Measurements from ENCODE around the gene PAOX. TPM values are rescaled to one million over a fixed set of nuclear protein-coding genes. Genes with fewer than 3 reads are reported as not detected.

PAOX gene
- total RNA-seq, 1 experiment from 2014 or later, result 1.2 TPM

DNA sequence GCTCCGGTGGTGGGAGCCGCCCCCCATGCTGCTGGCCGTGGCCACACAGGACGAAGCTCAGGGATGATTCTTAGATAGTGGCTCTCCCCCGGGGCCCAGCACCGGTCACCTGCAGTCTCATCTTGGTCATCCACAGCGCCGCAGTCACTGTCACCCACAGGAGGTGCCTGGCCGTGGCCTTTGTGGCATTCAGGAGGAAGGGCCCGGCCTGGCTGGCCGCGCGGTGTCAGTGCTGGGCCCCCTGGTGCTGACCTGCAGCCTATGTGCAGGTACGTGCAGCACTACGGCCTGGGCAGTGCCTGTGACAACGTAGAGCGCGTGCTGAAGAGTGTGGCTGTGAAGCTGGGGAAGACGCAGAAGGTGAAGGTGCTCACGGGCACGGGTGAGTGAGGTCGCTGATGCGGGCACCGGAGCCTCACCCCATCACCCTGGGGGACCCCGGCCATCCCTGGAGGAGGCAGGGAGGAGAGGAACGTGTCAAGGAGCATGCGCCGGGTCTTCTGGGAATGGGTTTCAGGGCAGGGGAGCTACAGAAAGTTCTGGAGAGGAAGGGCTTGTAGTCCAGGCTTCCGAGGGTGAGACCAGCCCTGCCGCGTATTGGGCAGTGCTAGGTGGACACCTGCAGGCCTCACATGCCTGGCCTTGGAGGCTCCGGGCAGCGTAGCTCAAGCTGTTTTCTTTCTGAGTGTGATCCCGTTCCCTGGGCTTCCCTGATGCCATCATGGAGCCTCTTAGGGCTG lies 40.3 kb downstream of the PAOX start:
- BruUV-seq (replicated peaks), result no TSS peak
- peaks cover 50% of the 10 kb centered on the region for H3K36me3 Mint-ChIP-seq (ENCODE audit: insufficient read depth, unreplicated experiment)
- DNase-seq (ENCODE audit: unreplicated experiment), result no peak
- H3K27ac Mint-ChIP-seq (ENCODE audit: low read depth, unreplicated experiment), result no peak overlapping the region
- no peaks in the 10 kb centered on the region for H3K27me3 Mint-ChIP-seq (ENCODE audit: insufficient read depth, unreplicated experiment)
- ChIA-PET CTCF (no interaction called here), POLR2A (no interaction called here)
- no peak overlapping the region for H3K4me3 Mint-ChIP-seq (ENCODE audit: unreplicated experiment)
- intact Hi-C loops (cut with micrococcal nuclease), result no loop called here
- TF ChIP-seq, protein P1, sequence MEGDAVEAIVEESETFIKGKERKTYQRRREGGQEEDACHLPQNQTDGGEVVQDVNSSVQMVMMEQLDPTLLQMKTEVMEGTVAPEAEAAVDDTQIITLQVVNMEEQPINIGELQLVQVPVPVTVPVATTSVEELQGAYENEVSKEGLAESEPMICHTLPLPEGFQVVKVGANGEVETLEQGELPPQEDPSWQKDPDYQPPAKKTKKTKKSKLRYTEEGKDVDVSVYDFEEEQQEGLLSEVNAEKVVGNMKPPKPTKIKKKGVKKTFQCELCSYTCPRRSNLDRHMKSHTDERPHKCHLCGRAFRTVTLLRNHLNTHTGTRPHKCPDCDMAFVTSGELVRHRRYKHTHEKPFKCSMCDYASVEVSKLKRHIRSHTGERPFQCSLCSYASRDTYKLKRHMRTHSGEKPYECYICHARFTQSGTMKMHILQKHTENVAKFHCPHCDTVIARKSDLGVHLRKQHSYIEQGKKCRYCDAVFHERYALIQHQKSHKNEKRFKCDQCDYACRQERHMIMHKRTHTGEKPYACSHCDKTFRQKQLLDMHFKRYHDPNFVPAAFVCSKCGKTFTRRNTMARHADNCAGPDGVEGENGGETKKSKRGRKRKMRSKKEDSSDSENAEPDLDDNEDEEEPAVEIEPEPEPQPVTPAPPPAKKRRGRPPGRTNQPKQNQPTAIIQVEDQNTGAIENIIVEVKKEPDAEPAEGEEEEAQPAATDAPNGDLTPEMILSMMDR (IDR thresholded peaks at IDR 0.05; ENCODE audit: unreplicated experiment), result no peak
- H3K4me1 Mint-ChIP-seq (ENCODE audit: insufficient read depth, unreplicated experiment), result no peaks in the 10 kb centered on the region
- H3K9me3 Mint-ChIP-seq (ENCODE audit: unreplicated experiment), result no peaks in the 10 kb centered on the region

DNA sequence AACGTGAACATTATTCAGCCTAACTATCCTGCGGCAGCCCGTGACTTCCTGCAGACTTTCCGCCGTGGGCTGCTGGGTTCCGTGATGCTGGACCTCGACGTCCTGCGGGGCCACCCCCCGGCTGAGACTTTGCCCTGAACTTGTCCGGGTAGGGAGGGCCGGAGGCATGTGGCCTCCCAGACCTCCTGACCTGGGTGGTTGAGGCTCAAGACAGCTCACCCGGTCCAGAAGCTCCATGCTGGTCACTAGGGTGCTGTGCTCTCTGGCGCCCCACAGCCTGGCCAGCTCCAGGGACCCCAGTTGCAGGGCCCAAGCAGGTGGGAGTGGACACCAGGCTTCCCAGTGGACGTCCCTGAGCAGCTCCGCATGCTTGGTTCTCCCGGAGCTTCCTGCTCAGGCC lies 41.0 kb downstream of the PAOX start:
- CTCF ChIA-PET, result no interaction called here
- Mint-ChIP-seq H3K27ac (ENCODE audit: low read depth, unreplicated experiment) (no peak overlapping the region), H3K36me3 (ENCODE audit: insufficient read depth, unreplicated experiment) (peaks cover 44% of the 10 kb centered on the region), H3K4me3 (ENCODE audit: unreplicated experiment) (no peak overlapping the region), H3K27me3 (ENCODE audit: insufficient read depth, unreplicated experiment) (no peaks in the 10 kb centered on the region), H3K4me1 (ENCODE audit: insufficient read depth, unreplicated experiment) (no peaks in the 10 kb centered on the region), H3K9me3 (ENCODE audit: unreplicated experiment) (no peaks in the 10 kb centered on the region)
- intact Hi-C loops (cut with micrococcal nuclease), result no loop called here
- BruUV-seq (replicated peaks), result TSS peak; percentile 60
- DNase-seq (ENCODE audit: unreplicated experiment), result no peak
- TF ChIP-seq, protein P1 (IDR thresholded peaks at IDR 0.05; ENCODE audit: unreplicated experiment), result no peak
- POLR2A ChIA-PET, result no interaction called here

DNA sequence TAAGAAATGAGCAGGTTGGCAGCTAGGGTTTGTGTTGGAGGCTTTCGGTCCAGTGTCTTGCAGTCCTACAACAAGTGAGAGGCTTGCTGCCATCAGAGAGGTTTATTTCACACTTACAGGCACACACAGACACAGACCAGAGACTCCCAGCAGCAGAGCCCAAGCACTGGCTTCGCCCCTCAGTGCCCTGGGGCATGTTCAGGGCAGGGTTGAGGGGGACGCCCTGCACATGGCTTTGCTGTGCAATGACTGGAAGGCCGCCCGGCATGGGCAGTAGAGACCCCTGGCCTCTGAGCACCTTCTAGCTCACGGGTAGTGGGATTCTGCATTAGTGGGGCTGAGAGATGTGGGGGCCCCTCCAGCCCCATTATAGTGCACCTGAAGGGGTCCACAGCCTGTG lies 41.5 kb downstream of the PAOX start:
- Mint-ChIP-seq H3K4me1 (ENCODE audit: insufficient read depth, unreplicated experiment) (no peaks in the 10 kb centered on the region), H3K9me3 (ENCODE audit: unreplicated experiment) (no peaks in the 10 kb centered on the region), H3K27ac (ENCODE audit: low read depth, unreplicated experiment) (no peak overlapping the region), H3K27me3 (ENCODE audit: insufficient read depth, unreplicated experiment) (no peaks in the 10 kb centered on the region), H3K4me3 (ENCODE audit: unreplicated experiment) (no peak overlapping the region), H3K36me3 (ENCODE audit: insufficient read depth, unreplicated experiment) (peaks cover 39% of the 10 kb centered on the region)
- POLR2A ChIA-PET, result no interaction called here
- BruUV-seq (replicated peaks), result no TSS peak
- TF ChIP-seq, protein P1 (IDR thresholded peaks at IDR 0.05; ENCODE audit: unreplicated experiment), result no peak
- no peak for DNase-seq (ENCODE audit: unreplicated experiment)
- CTCF ChIA-PET, result no interaction called here
- intact Hi-C loops (cut with micrococcal nuclease), result no loop called here

DNA sequence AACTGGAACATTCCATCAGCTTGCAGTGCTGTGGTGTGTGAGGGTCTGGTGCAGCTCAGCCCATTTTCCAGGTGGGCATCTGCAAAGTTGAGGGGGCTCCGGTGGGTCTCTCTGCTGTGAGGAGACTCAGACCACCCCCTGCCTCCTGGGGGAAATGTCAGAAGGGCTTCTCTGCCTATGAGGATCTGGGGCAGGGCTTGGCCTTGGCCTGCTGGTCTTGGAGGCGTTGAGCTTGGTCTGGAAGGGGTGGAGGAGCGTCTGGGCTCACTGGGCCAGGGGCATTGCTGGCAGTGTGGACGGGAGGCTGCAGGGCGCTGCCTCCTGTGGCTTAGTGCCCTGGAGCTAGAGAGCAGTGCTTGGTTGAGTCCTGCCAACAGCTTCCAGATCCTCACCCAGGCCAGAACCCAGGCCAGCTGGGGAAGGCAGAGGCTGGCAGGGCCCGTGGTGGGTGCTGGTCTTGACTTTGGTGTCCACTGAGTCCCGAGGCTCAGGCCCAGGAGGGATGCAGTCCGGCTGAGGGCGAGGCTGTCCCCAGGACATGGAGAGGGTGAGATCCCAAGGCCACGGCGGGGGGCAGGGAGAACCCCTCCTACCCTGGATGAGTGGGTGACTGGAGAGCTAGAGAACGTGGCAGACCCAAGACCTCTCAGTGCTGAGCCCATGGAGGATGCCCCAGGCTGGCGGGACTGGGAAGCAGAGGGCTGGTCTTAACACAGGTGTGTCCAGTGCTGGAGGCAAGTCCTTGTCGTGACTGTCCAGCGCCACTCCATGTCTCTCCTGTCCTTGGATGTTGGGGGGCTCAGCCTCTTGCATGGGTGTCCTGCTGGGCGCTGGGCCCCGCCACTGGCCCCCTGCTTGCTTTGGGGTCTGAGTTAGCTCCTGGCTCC lies 42.5 kb downstream of the PAOX start:
- no peaks in the 10 kb centered on the region for H3K27me3 Mint-ChIP-seq (ENCODE audit: insufficient read depth, unreplicated experiment)
- no peak overlapping the region for H3K27ac Mint-ChIP-seq (ENCODE audit: low read depth, unreplicated experiment)
- no peaks in the 10 kb centered on the region for H3K4me1 Mint-ChIP-seq (ENCODE audit: insufficient read depth, unreplicated experiment)
- H3K4me3 Mint-ChIP-seq (ENCODE audit: unreplicated experiment), result no peak overlapping the region
- TF ChIP-seq, protein P1 (IDR thresholded peaks at IDR 0.05; ENCODE audit: unreplicated experiment), result no peak
- H3K36me3 Mint-ChIP-seq (ENCODE audit: insufficient read depth, unreplicated experiment), result peaks cover 31% of the 10 kb centered on the region
- no peak for DNase-seq (ENCODE audit: unreplicated experiment)
- intact Hi-C loops (cut with micrococcal nuclease), result no loop called here
- no TSS peak for BruUV-seq (replicated peaks)
- H3K9me3 Mint-ChIP-seq (ENCODE audit: unreplicated experiment), result no peaks in the 10 kb centered on the region
- ChIA-PET POLR2A (interaction anchor here (1.0 kb wide), 1 partner anchor 152 kb away, joined by 3 read pairs; no protein-coding TSS in a partner anchor), CTCF (interaction anchor here (1.6 kb wide), 1 partner anchor 17 kb away, joined by 4 read pairs; no protein-coding TSS in a partner anchor)

All from MCF 10A (cell line).